NK-92 (cell line): ENCODE data around the gene RNF135.
"Not testable (repeated sequence)": the region's sequence is repeated elsewhere in the genome, so short reads cannot be mapped to it uniquely, and the experiment has no call there.

Source experiments
- DNase-seq: peaks from one replicate; lab custom pipeline; 2025; ENCODE audit not compliant: unreplicated experiment; lab: John Stamatoyannopoulos, UW

Gene RNF135

GRCh38 chr17:30997842-30998241 lies 27.0 kb downstream of the RNF135 start:
- DNase-seq, result no peak

GRCh38 chr17:31002047-31002446 lies 31.2 kb downstream of the RNF135 start:
- no peak for DNase-seq

- DNase-seq, result no peak
Measured at GRCh38 chr17:31003225-31003866, 32.5 kb downstream of the RNF135 start.

GRCh38 chr17:31004160-31004559 lies 33.3 kb downstream of the RNF135 start:
- no peak for DNase-seq

- no peak for DNase-seq
Measured at GRCh38 chr17:31007695-31008373, 37.0 kb downstream of the RNF135 start.

GRCh38 chr17:31008374-31009041 lies 37.7 kb downstream of the RNF135 start:
- DNase-seq, result no peak

- not testable (repeated sequence) for DNase-seq
Measured at GRCh38 chr17:31009042-31009702, 38.3 kb downstream of the RNF135 start.

GRCh38 chr17:31010014-31010413 lies 39.2 kb downstream of the RNF135 start:
- not testable (repeated sequence) for DNase-seq

- DNase-seq, result no peak
Measured at GRCh38 chr17:31013844-31014243, 43.0 kb downstream of the RNF135 start.

- no peak for DNase-seq
Measured at GRCh38 chr17:31015639-31016038, 44.8 kb downstream of the RNF135 start.

- DNase-seq, result no peak
Measured at GRCh38 chr17:31019004-31019403, 48.2 kb downstream of the RNF135 start.

GRCh38 chr17:31023171-31023570 lies 52.3 kb downstream of the RNF135 start:
- not testable (repeated sequence) for DNase-seq

- DNase-seq, result no peak
Measured at GRCh38 chr17:31031841-31032240, 61.0 kb downstream of the RNF135 start.

GRCh38 chr17:31035611-31036010 lies 64.8 kb downstream of the RNF135 start:
- not testable (repeated sequence) for DNase-seq

GRCh38 chr17:31040837-31041236 lies 70.0 kb downstream of the RNF135 start:
- DNase-seq, result not testable (repeated sequence)

- DNase-seq, result not testable (repeated sequence)
Measured at GRCh38 chr17:31042378-31042777, 71.5 kb downstream of the RNF135 start.

- not testable (repeated sequence) for DNase-seq
Measured at GRCh38 chr17:31046856-31047425, 76.1 kb downstream of the RNF135 start.

GRCh38 chr17:31048142-31048541 lies 77.3 kb downstream of the RNF135 start:
- DNase-seq, result no peak

GRCh38 chr17:31048780-31049179 lies 77.9 kb downstream of the RNF135 start:
- DNase-seq, result no peak
